CD14-positive monocyte (primary cell): Measurements from ENCODE around the gene PRR16. TPM values are rescaled to one million over a fixed set of nuclear protein-coding genes. Genes with fewer than 3 reads are reported as not detected.

Experiments used
- DNase-seq, 3 donors: peaks; one replicate each; pipeline ENCODE4 v3.0.0-alpha.2; 2011 to 2022
- H2AFZ ChIP-seq: 2 replicates; pipeline ENCODE4 v1.6.0; 2012; ENCODE audit warnings: mild to moderate bottlenecking, low read depth, low read length, inconsistent platforms; ENCODE audit not compliant: insufficient read depth, poor library complexity, severe bottlenecking
- H3K27ac ChIP-seq, 2 donors: 1 replicate in 1 of 2; 2 replicates in 1 of 2; pipeline ENCODE4 v1.5.1; 2012 to 2013; ENCODE audit warnings: low read length in 2 of 2, control low read depth in 1 of 2, inconsistent platforms in 1 of 2, low read depth in 1 of 2, mild to moderate bottlenecking in 1 of 2
- H3K27me3 ChIP-seq, 2 donors: one replicate each; pipeline versions ENCODE4 v1.6.0 to v1.6.1; 2011 to 2013; ENCODE audit warnings: low read length in 2 of 2; ENCODE audit not compliant: control insufficient read depth in 2 of 2, insufficient read depth in 2 of 2
- H3K36me3 ChIP-seq, 2 donors: replicated peaks in 1 of 2; 1 replicate in 1 of 2; 2 replicates in 1 of 2; pipeline versions ENCODE4 v1.5.1 to v1.6.1; 2012 to 2013; ENCODE audit warnings: low read length in 2 of 2, control low read depth in 1 of 2, inconsistent platforms in 1 of 2, mild to moderate bottlenecking in 1 of 2; ENCODE audit not compliant: insufficient read depth in 2 of 2, control insufficient read depth in 1 of 2
- H3K4me1 ChIP-seq, 2 donors: 1 replicate in 1 of 2; 2 replicates in 1 of 2; pipeline versions ENCODE4 v1.5.1 to v1.6.1; 2012 to 2013; ENCODE audit warnings: low read length in 2 of 2, control low read depth in 1 of 2, inconsistent platforms in 1 of 2, mild to moderate bottlenecking in 1 of 2, moderate library complexity in 1 of 2; ENCODE audit not compliant: insufficient read depth in 2 of 2, control insufficient read depth in 1 of 2
- H3K4me2 ChIP-seq: replicated peaks from 2 replicates; pipeline ENCODE3; 2012; ENCODE audit warnings: low read length, moderate library complexity, mild to moderate bottlenecking; ENCODE audit not compliant: poor library complexity, severe bottlenecking; ENCODE audit errors: extremely low read depth
- H3K4me3 ChIP-seq, 3 experiments: fragments of 200-600 bp in 1 of 3; sonication (generic) in 1 of 3; replicated peaks in 1 of 3; 1 replicate in 2 of 3; 2 replicates in 1 of 3; pipeline ENCODE4 v1.5.1; 2011 to 2013; ENCODE audit warnings: low read length in 3 of 3, mild to moderate bottlenecking in 3 of 3, control low read depth in 2 of 3, low read depth in 2 of 3, inconsistent platforms in 1 of 3, moderate library complexity in 1 of 3
- H3K79me2 ChIP-seq: 2 replicates; pipeline ENCODE4 v1.6.0; 2012; ENCODE audit warnings: mild to moderate bottlenecking, control low read depth, inconsistent platforms, low read length, moderate library complexity; ENCODE audit not compliant: insufficient read depth
- H3K9ac ChIP-seq: 2 replicates; pipeline ENCODE4 v1.6.0; 2017; ENCODE audit warnings: low read length, mild to moderate bottlenecking; ENCODE audit not compliant: insufficient read depth, poor library complexity, severe bottlenecking
- H3K9me3 ChIP-seq, 2 donors: replicated peaks in 1 of 2; 1 replicate in 1 of 2; 2 replicates in 1 of 2; pipeline versions ENCODE4 v1.5.1 to v1.6.1; 2012 to 2013; ENCODE audit warnings: low read length in 2 of 2, control low read depth in 1 of 2; ENCODE audit not compliant: control insufficient read depth in 1 of 2, insufficient read depth in 1 of 2
- H4K20me1 ChIP-seq: 2 replicates; pipeline ENCODE4 v1.6.0; 2012; ENCODE audit warnings: mild to moderate bottlenecking, low read length, control low read depth, moderate library complexity; ENCODE audit not compliant: insufficient read depth
- H3K27ac Mint-ChIP-seq, 7 donors: one replicate each; pipeline ENCODE4 v1.8.0; 2020; ENCODE audit warnings: mild to moderate bottlenecking in 7 of 7, mixed read lengths in 7 of 7, moderate library complexity in 6 of 7, inconsistent platforms in 2 of 7
- H3K27me3 Mint-ChIP-seq, 3 donors: one replicate each; pipeline ENCODE4 v1.8.0; 2021 to 2022; ENCODE audit warnings: low read depth in 3 of 3, mild to moderate bottlenecking in 3 of 3, mixed read lengths in 3 of 3, moderate library complexity in 3 of 3, inconsistent platforms in 1 of 3
- H3K36me3 Mint-ChIP-seq, 2 donors: one replicate each; pipeline ENCODE4 v1.8.0; 2020; ENCODE audit warnings: mixed read lengths in 2 of 2, inconsistent platforms in 1 of 2, mild to moderate bottlenecking in 1 of 2
- H3K4me1 Mint-ChIP-seq: one replicate; pipeline ENCODE4 v1.8.0; 2020; ENCODE audit warnings: mild to moderate bottlenecking, mixed read lengths
- H3K4me3 Mint-ChIP-seq, 2 donors: one replicate each; pipeline ENCODE4 v1.8.0; 2020; ENCODE audit warnings: mild to moderate bottlenecking in 2 of 2, mixed read lengths in 2 of 2, moderate library complexity in 1 of 2
- H3K9me3 Mint-ChIP-seq, 7 donors: one replicate each; pipeline ENCODE4 v1.8.0; 2020 to 2022; ENCODE audit warnings: mixed read lengths in 7 of 7, mild to moderate bottlenecking in 6 of 7, moderate library complexity in 6 of 7, inconsistent platforms in 2 of 7
- WGBS: methylation state at CpG from one replicate; pipeline ENCODE4 v1.1.5; 2013; ENCODE audit warnings: missing lambda C conversion rate; ENCODE audit not compliant: insufficient coverage; 5-methylcytosine and 5-hydroxymethylcytosine counted together
- intact Hi-C, 2 donors: fragments of 100-400 bp; cut with micrococcal nuclease; formaldehyde crosslinking; loops; one replicate each; pipeline versions ENCODE4 v1.15.0 to v1.15.1; 2023
- polyA plus RNA-seq, 3 donors: library from polyadenylated mRNA; depleted of rRNA in 1 of 3; unstranded in 2 of 3; stranded (reverse) in 1 of 3; fragments of 300-500 nt in 2 of 3; fragments of >200 nt in 1 of 3; fragmentation: Illumina TruSeq in 2 of 3; gene quantifications; 1 replicate in 2 of 3; 2 replicates in 1 of 3; pipeline ENCODE4 v1.2.3, GENCODE V29; 2012 to 2021
- TF ChIP-seq, protein P1 (sequence below): fragments of 200-600 bp; IDR thresholded peaks from one replicate; pipeline ENCODE4 v1.8.0; 2022; ENCODE audit warnings: antibody characterized with exemption, mild to moderate bottlenecking

PRR16 gene
- polyA plus RNA-seq, 3 donors = 0.14 to 0.74 (median 0.56) TPM

DNA sequence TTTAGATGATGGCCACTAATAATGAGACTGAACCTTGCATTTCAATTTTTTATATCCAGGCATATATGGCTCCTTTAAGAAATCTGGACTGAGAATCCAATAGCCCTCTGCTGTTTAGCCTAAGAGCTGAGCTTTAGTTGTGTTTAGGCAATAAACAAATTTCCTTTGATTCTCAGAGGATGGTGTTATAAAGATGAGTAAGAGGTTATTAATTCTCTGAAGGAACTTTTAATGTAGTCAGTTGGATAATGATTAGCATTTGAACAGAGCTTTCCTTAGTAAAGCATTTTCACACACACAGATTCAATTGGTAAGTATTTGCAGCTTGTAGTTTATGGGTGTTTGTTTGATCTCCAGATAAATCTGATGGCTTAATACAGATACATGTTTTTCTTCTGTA, 149.6 kb downstream of the PRR16 start:
- Mint-ChIP-seq H3K4me3 (no peak overlapping the region), H3K9me3 (peaks cover 0 to 14% (median 2%) of the 10 kb centered on the region in 7 donors), H3K27me3 (no peaks in the 10 kb centered on the region), H3K4me1 (no peaks in the 10 kb centered on the region), H3K36me3 (no peaks in the 10 kb centered on the region), H3K27ac (no peak overlapping the region)
- Histone ChIP-seq H3K4me2 (no peak overlapping the region), H3K27me3 (no peaks in the 10 kb centered on the region), H3K9ac (no peak overlapping the region), H3K9me3 (peaks cover 0 to 8% of the 10 kb centered on the region in 2 donors), H3K27ac (no peak overlapping the region), H2AFZ (no peak overlapping the region), H3K4me3 (no peak overlapping the region), H4K20me1 (no peaks in the 10 kb centered on the region), H3K36me3 (no peaks in the 10 kb centered on the region), H3K79me2 (no peaks in the 10 kb centered on the region), H3K4me1 (no peaks in the 10 kb centered on the region)
- intact Hi-C loops = no loop called here
- no peak for DNase-seq
- TF ChIP-seq, protein P1, sequence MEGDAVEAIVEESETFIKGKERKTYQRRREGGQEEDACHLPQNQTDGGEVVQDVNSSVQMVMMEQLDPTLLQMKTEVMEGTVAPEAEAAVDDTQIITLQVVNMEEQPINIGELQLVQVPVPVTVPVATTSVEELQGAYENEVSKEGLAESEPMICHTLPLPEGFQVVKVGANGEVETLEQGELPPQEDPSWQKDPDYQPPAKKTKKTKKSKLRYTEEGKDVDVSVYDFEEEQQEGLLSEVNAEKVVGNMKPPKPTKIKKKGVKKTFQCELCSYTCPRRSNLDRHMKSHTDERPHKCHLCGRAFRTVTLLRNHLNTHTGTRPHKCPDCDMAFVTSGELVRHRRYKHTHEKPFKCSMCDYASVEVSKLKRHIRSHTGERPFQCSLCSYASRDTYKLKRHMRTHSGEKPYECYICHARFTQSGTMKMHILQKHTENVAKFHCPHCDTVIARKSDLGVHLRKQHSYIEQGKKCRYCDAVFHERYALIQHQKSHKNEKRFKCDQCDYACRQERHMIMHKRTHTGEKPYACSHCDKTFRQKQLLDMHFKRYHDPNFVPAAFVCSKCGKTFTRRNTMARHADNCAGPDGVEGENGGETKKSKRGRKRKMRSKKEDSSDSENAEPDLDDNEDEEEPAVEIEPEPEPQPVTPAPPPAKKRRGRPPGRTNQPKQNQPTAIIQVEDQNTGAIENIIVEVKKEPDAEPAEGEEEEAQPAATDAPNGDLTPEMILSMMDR = no peak

DNA sequence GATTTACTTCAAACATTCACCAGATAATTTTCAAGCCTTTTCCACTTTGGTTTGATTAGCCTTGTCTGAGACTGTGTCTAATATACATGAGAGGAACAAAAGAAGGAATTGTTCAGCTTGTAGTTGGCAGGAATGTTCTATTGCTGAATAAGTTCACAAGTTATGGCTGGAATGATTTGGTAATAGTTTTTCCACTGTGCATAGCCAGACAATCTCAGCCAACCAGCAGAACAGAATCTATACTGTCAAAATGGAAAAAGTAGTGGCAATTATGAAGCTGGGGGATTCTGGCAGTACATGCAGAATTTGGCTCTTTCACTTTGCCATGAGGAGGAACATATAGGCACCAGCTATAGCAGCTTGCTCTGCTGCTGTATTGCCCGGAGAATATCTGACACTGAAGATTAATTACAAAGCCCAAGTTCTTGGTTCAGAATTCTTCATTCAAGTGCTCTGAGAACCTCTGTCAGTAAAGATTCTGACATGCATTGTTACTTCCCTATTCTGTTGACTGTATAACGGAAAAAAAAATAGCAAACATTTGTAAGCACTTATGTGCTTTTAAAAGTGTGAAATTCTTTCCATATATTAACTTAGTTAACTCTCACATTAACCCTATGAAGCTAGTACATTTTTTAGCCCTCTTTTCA, 150.6 kb downstream of the PRR16 start:
- no peaks in the 10 kb centered on the region for H3K36me3 Mint-ChIP-seq
- Histone ChIP-seq H4K20me1 (no peaks in the 10 kb centered on the region), H3K27ac (no peak overlapping the region), H3K4me2 (no peak overlapping the region), H3K9ac (no peak overlapping the region), H3K27me3 (no peaks in the 10 kb centered on the region), H3K4me1 (no peaks in the 10 kb centered on the region), H3K79me2 (no peaks in the 10 kb centered on the region), H3K4me3 (no peak overlapping the region), H2AFZ (no peak overlapping the region), H3K36me3 (no peaks in the 10 kb centered on the region), H3K9me3 (peaks cover 0 to 8% of the 10 kb centered on the region in 2 donors)
- WGBS = 0% methylated on average over 1 of the region's 2 CpGs
- H3K27me3 Mint-ChIP-seq = no peaks in the 10 kb centered on the region
- H3K4me3 Mint-ChIP-seq = no peak overlapping the region
- H3K27ac Mint-ChIP-seq = no peak overlapping the region
- H3K4me1 Mint-ChIP-seq = no peaks in the 10 kb centered on the region
- intact Hi-C loops = no loop called here
- TF ChIP-seq, protein P1 = no peak
- no peak for DNase-seq
- H3K9me3 Mint-ChIP-seq = peaks cover 0 to 14% (median 2%) of the 10 kb centered on the region in 7 donors
